Tibial nerve (tissue), 4 donors: ENCODE measurements around the gene SLAIN1. TPM values are rescaled to one million over a fixed set of nuclear protein-coding genes. Genes with fewer than 3 reads are reported as not detected.

Experiments
- DNase-seq, 2 donors: peaks; one replicate each; pipeline ENCODE4 v3.0.0-alpha.2; 2019; ENCODE audit warnings: low spot score in 2 of 2
- H3K27ac ChIP-seq, 4 donors: fragments of 200-600 bp; sonication (generic) in 3 of 4; one replicate each; pipeline ENCODE4 v1.5.1; 2017 to 2019; ENCODE audit warnings: mild to moderate bottlenecking in 1 of 4
- H3K27me3 ChIP-seq, 2 donors: fragments of 200-600 bp; sonication (generic) in 1 of 2; one replicate each; pipeline versions ENCODE4 v1.5.1 to v1.6.0; 2017 to 2019
- H3K36me3 ChIP-seq, 3 donors: fragments of 200-600 bp; sonication (generic); one replicate each; pipeline ENCODE4 v1.5.1; 2018 to 2019
- H3K4me1 ChIP-seq, 4 donors: fragments of 200-600 bp; sonication (generic) in 3 of 4; one replicate each; pipeline ENCODE4 v1.5.1; 2017 to 2019
- H3K4me3 ChIP-seq, 4 donors: fragments of 200-600 bp; sonication (generic) in 3 of 4; one replicate each; pipeline ENCODE4 v1.5.1; 2017 to 2019; ENCODE audit warnings: mild to moderate bottlenecking in 1 of 4, moderate library complexity in 1 of 4
- H3K9me3 ChIP-seq, 4 donors: fragments of 200-600 bp; sonication (generic) in 3 of 4; one replicate each; pipeline ENCODE4 v1.5.1; 2017 to 2019
- EP300 ChIP-seq, 2 donors: sonication (generic); formaldehyde crosslinking; IDR thresholded peaks; one replicate each; pipeline ENCODE4 v1.6.1; 2017; ENCODE audit warnings: antibody characterized with exemption in 2 of 2, mild to moderate bottlenecking in 1 of 2
- POLR2A ChIP-seq, 2 donors: fragments of 450-650 bp; IDR thresholded peaks; one replicate each; pipeline ENCODE4 v1.6.1; 2017; ENCODE audit warnings: antibody characterized with exemption in 2 of 2, mild to moderate bottlenecking in 2 of 2, moderate library complexity in 2 of 2
- WGBS, 2 donors: methylation state at CpG; one replicate each; pipeline ENCODE4 v1.1.5; 2018; 5-methylcytosine and 5-hydroxymethylcytosine counted together
- total RNA-seq, 4 donors: library from RNA; depleted of rRNA; stranded (reverse); fragments of >200 nt; gene quantifications; one replicate each; pipeline ENCODE4 v1.1.0, GENCODE V29; 2016
- TF ChIP-seq, protein P1 (sequence below), 5 experiments: fragments of 200-600 bp in 3 of 5; fragments of 450-650 bp in 2 of 5; sonication (generic) in 3 of 5; IDR thresholded peaks; one replicate each; pipeline ENCODE4 v1.5.1; 2016 to 2019; ENCODE audit warnings: antibody characterized with exemption in 5 of 5, mild to moderate bottlenecking in 3 of 5, moderate library complexity in 2 of 5

Gene SLAIN1
- total RNA-seq, 4 donors from 2014 or later: 2.8 to 13.5 (median 5.0) TPM

DNA sequence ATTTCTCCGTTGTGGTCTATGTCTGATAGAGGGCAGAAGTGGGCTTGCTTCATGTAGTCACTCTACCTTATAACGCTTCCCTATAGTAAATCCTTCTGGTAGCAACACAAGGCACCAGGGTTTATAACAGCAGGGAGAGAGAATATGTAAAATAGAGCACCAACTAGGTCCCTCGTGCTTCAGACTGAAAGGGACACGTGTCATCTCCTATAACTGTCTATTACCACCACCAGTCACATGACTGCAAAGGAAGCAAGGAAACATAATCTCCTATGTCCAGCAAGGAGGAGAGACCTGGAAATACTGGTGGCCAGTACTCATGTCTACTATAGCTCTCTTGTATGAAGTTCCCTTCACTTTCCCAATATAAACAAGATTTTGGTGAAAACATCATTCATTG is 79.2 kb downstream of the SLAIN1 start:
- Histone ChIP-seq H3K27me3 (no peaks in the 10 kb centered on the region), H3K4me3 (no peak overlapping the region), H3K27ac (no peak overlapping the region), H3K36me3 (no peaks in the 10 kb centered on the region), H3K4me1 (peaks cover 0 to 6% (median 2%) of the 10 kb centered on the region in 4 donors), H3K9me3 (no peaks in the 10 kb centered on the region)
- TF ChIP-seq, protein P1, sequence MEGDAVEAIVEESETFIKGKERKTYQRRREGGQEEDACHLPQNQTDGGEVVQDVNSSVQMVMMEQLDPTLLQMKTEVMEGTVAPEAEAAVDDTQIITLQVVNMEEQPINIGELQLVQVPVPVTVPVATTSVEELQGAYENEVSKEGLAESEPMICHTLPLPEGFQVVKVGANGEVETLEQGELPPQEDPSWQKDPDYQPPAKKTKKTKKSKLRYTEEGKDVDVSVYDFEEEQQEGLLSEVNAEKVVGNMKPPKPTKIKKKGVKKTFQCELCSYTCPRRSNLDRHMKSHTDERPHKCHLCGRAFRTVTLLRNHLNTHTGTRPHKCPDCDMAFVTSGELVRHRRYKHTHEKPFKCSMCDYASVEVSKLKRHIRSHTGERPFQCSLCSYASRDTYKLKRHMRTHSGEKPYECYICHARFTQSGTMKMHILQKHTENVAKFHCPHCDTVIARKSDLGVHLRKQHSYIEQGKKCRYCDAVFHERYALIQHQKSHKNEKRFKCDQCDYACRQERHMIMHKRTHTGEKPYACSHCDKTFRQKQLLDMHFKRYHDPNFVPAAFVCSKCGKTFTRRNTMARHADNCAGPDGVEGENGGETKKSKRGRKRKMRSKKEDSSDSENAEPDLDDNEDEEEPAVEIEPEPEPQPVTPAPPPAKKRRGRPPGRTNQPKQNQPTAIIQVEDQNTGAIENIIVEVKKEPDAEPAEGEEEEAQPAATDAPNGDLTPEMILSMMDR (IDR thresholded peaks at IDR 0.05): no peak
- TF ChIP-seq POLR2A (IDR thresholded peaks at IDR 0.05) (no peak), EP300 (IDR thresholded peaks at IDR 0.05) (no peak)
- DNase-seq: no peak
- 49 to 57% methylated on average over 4 of the region's 4 CpGs for WGBS, 2 donors

DNA sequence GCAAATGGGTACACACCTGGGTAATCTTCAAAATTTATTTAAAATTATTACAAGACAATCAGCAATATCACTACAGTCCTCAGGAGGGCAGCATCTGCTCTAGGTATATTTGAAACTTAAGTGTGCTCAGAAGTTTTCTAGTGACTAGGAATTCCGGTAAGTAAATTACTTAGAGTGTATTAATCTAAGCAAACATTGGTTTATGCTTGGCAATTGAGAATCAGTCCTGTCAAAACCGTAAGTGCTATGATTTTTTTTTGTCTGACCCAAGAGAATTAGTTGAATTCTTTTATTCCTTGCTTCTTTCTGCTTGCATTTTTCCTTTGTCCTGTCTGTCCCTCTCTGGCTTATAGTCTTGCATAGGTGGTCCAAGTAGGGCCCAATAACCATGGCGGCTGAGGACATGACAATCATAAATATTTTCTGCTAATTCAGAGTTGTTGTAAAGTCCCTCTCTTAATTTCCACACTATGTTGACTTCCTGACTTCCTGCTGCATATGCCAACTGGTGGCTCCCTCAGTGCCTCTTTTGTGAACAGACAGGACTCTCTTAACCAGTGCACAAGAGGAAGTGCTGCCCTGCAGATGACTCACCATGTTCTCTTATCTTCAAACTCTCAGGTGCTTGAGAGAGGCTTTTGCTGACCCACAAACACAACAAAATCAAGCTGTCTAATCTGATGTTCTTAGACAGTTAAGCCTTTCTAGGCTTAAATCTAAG is 82.2 kb downstream of the SLAIN1 start:
- no peak for TF ChIP-seq POLR2A (IDR thresholded peaks at IDR 0.05)
- TF ChIP-seq, protein P1 (IDR thresholded peaks at IDR 0.05): peak; percentile 53 to 74 (median 69)
- WGBS, 2 donors: 11 to 12% methylated on average over 3 of the region's 3 CpGs
- peak in 1 of 2 donors; percentile 66 for DNase-seq
- Histone ChIP-seq H3K4me3 (no peak overlapping the region), H3K27me3 (no peaks in the 10 kb centered on the region), H3K27ac (no peak overlapping the region), H3K9me3 (no peaks in the 10 kb centered on the region), H3K36me3 (no peaks in the 10 kb centered on the region), H3K4me1 (peaks cover 0 to 6% (median 2%) of the 10 kb centered on the region in 4 donors)

DNA sequence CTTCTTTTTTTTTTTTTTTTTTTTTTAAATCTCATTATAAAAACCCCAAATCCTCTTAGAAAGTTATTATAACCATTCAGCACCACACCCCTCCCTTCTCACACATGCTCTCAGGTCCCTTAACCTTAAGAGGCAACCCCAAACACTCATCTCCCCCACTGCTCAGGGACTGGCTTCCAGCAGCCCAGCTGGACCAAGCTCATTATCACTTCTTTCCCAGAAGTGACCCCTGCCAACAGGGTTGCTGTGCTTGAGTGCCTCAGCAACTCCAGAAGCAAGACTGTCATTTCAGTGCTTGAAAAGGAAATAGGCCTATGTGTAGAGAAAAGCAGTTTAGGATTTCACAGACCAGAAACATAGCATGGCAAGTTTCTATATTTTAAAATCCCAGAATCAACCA is 84.3 kb downstream of the SLAIN1 start:
- no peaks in the 10 kb centered on the region for H3K27me3 ChIP-seq
- H3K36me3 ChIP-seq: no peaks in the 10 kb centered on the region
- DNase-seq: no peak
- no peak overlapping the region for H3K27ac ChIP-seq
- H3K4me3 ChIP-seq: no peak overlapping the region
- H3K4me1 ChIP-seq: peaks cover 0 to 6% (median 2%) of the 10 kb centered on the region in 4 donors
- TF ChIP-seq EP300 (IDR thresholded peaks at IDR 0.05): no peak
- TF ChIP-seq, protein P1 (IDR thresholded peaks at IDR 0.05): no peak
- TF ChIP-seq POLR2A (IDR thresholded peaks at IDR 0.05): no peak
- H3K9me3 ChIP-seq: no peaks in the 10 kb centered on the region

DNA sequence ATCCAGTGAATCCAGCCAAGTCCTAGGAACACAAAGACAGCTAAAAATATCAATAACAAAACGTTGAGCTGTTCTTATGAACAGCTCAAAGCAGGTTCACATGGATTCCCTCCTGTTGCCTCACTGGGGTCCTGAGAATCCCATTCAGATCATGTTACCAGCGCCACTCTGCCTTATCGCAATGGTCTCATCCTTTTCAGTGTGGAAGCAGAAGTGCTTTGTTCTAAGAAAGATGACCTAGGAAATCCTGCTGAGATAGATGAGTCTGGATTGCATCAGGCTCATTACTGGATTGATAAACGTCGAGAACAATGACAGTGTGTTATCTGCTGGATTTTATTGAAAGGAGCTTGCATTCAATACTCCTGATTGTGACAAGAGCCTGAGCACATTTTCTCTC is 87.0 kb downstream of the SLAIN1 start:
- no peak for DNase-seq
- TF ChIP-seq, protein P1 (IDR thresholded peaks at IDR 0.05): no peak
- TF ChIP-seq POLR2A (IDR thresholded peaks at IDR 0.05): no peak
- TF ChIP-seq EP300 (IDR thresholded peaks at IDR 0.05): no peak
- no peak overlapping the region for H3K4me3 ChIP-seq
- H3K9me3 ChIP-seq: no peaks in the 10 kb centered on the region
- H3K27me3 ChIP-seq: no peaks in the 10 kb centered on the region
- 47 to 66% methylated on average over 5 of the region's 5 CpGs for WGBS, 2 donors
- no peaks in the 10 kb centered on the region for H3K36me3 ChIP-seq
- H3K4me1 ChIP-seq: peaks cover 0 to 6% (median 2%) of the 10 kb centered on the region in 4 donors
- H3K27ac ChIP-seq: no peak overlapping the region

DNA sequence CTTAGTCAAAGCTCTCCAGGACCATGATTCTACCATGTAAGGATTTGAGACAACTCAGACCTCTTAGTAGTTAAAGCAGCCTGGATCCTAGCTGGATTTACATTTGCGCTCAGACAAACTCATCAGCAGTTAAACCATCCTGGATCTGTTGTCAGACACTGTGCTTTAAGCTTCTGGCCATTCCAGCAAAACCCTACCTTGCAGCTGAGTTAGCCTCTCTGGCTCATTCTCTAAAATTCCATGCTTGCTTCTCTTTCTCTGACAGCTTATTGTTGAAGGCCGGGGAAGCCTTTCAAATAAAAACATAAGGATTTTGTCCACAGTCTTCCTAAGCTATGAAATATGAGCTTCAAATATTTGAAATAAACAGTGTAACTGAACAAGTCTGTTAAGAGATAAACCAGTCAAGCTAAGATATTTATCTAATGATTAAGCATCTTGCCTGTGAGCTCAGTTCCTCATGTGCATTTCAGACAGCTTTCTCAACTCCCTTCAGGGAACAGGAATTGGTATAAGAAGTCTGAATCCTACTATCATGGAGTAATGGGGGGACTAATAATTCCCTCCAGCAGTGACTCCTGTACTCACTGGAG is 89.3 kb downstream of the SLAIN1 start:
- WGBS, 2 donors: 79 to 92% methylated on average over 2 of the region's 2 CpGs
- Histone ChIP-seq H3K4me1 (no peaks in the 10 kb centered on the region), H3K4me3 (no peak overlapping the region), H3K9me3 (peaks cover 0 to 15% (median 0%) of the 10 kb centered on the region in 4 donors), H3K36me3 (no peaks in the 10 kb centered on the region), H3K27ac (no peak overlapping the region), H3K27me3 (no peaks in the 10 kb centered on the region)
- TF ChIP-seq POLR2A (IDR thresholded peaks at IDR 0.05) (no peak), EP300 (IDR thresholded peaks at IDR 0.05) (no peak)
- TF ChIP-seq, protein P1 (IDR thresholded peaks at IDR 0.05): no peak
- DNase-seq: no peak
